ENCODE data around the gene DDX49.
"Not testable (repeated sequence)": the region's sequence is repeated elsewhere in the genome, so short reads cannot be mapped to it uniquely, and the experiment has no call there.

The DDX49 gene

GRCh38 chr19:18915639-18916038 is 3.9 kb upstream of the DDX49 start:
- TF ChIP-seq CTCF (IDR thresholded peaks at IDR 0.05; ENCODE audit: low read depth, low read length, missing control alignments): peak; percentile 53
- H3K4me3 ChIP-seq (replicated peaks; ENCODE audit: low read depth, low read length): no peak overlapping the region
- DNase-seq (ENCODE audit: extremely low read depth, low read depth): no peak

- H3K4me3 ChIP-seq (replicated peaks; ENCODE audit: low read depth, low read length): peak overlapping the region; percentile 97
Observed at GRCh38 chr19:18917593-18917992, 1.9 kb upstream of the DDX49 start.

GRCh38 chr19:18919900-18920214 is 342 bp downstream of the DDX49 start:
- no peak for TF ChIP-seq CTCF (IDR thresholded peaks at IDR 0.05; ENCODE audit: low read depth, low read length, missing control alignments)
- peak overlapping the region; percentile 97 for H3K4me3 ChIP-seq (replicated peaks; ENCODE audit: low read depth, low read length)
- DNase-seq (ENCODE audit: extremely low read depth, low read depth): no peak

More at GRCh38 chr19:18917593-18917992, 1.9 kb upstream of the DDX49 start:
- not testable (repeated sequence) for DNase-seq (ENCODE audit: extremely low read depth, low read depth)

- H3K4me3 ChIP-seq (replicated peaks; ENCODE audit: low read depth, low read length): peak overlapping the region; percentile 97
- TF ChIP-seq CTCF (IDR thresholded peaks at IDR 0.05; ENCODE audit: low read depth, low read length, missing control alignments): no peak
- DNase-seq (ENCODE audit: extremely low read depth, low read depth): no peak
Observed at GRCh38 chr19:18920400-18920799, 885 bp downstream of the DDX49 start.

DNA sequence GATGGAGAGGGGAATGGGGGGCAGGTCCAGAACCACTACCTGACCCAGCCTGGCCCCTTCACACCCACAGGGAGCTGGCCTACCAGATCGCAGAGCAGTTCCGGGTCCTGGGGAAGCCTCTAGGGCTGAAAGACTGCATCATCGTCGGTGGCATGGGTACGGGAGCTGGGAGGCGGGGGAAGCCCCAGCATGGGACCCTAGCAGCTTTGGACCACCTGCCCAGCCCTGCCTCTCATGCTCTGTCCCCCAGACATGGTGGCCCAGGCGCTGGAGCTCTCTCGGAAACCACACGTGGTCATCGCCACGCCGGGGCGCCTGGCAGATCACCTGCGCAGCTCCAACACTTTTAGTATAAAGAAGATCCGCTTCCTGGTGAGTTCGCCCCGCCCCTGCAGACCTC is 2.1 kb downstream of the DDX49 start:
- no peak overlapping the region for H3K4me3 ChIP-seq (replicated peaks; ENCODE audit: low read depth, low read length)
- no peak for TF ChIP-seq CTCF (IDR thresholded peaks at IDR 0.05; ENCODE audit: low read depth, low read length, missing control alignments)
- no peak for DNase-seq (ENCODE audit: extremely low read depth, low read depth)

DNA sequence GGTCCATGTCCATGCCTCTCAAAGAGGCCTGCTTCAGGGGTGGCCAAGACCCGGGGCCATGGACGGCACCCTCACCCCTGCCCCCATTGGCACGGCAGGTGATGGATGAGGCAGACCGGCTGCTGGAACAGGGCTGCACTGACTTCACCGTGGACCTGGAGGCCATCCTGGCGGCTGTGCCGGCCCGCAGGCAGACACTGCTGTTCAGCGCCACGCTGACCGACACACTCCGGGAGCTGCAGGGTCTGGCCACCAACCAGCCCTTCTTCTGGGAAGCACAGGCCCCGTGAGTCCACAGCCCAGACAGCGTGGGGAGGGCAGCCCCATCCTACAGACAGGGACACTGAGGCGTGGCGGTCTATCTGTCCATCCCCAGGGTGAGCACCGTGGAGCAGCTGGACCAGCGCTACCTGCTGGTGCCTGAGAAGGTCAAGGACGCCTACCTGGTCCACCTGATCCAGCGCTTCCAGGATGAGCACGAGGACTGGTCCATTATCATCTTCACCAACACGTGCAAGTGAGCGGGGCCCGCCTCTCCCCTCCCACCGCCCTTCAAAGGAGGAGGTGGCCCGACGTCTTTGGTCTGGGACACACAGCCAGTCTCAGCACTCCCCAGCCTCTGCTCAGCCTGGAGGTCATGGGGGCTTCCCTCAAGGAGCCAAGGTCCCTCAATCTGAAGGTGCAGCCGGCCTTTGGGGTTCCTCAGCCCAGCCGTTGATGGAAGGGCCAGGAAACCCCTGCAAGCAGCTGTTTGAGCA is 2.9 kb downstream of the DDX49 start:
- no peak for TF ChIP-seq CTCF (IDR thresholded peaks at IDR 0.05; ENCODE audit: low read depth, low read length, missing control alignments)
- no peak for DNase-seq (ENCODE audit: extremely low read depth, low read depth)
- H3K4me3 ChIP-seq (replicated peaks; ENCODE audit: low read depth, low read length): no peak overlapping the region

DNA sequence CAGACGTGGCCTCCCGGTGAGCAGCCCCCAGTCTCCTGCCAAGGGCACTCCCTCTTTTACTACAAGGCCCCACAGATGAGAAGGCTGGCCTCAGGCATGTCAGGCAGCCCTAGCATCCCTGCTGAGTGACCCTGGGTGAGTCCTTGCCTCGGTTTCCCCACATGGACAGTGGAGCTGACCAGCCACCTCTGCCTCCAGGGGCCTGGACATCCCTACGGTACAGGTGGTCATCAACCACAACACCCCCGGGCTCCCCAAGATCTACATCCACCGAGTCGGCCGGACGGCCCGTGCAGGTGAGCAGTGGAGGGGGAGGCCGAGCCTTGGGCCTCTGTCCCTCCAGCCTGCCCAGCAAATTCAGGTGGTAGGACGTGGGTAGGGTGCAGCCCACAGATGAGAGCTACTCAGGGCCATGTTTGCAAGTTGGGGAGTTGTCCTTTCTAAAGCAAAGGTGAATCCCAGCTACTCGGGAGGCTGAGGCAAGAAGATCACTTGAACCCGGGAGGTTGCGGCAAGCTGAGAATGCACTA is 5.2 kb downstream of the DDX49 start:
- TF ChIP-seq CTCF (IDR thresholded peaks at IDR 0.05; ENCODE audit: low read depth, low read length, missing control alignments): no peak
- DNase-seq (ENCODE audit: extremely low read depth, low read depth): no peak
- no peak overlapping the region for H3K4me3 ChIP-seq (replicated peaks; ENCODE audit: low read depth, low read length)

All from HFF-Myc (cell line).